ENCODE measurements around the gene NPTXR. TPM values are rescaled to one million over a fixed set of nuclear protein-coding genes. Genes with fewer than 3 reads are reported as not detected.

NPTXR gene
- total and polyA plus RNA-seq, 2 donors (not counting 1 experiment from before 2014, with no cell fraction given), result 1.0 to 2.0 TPM

DNA sequence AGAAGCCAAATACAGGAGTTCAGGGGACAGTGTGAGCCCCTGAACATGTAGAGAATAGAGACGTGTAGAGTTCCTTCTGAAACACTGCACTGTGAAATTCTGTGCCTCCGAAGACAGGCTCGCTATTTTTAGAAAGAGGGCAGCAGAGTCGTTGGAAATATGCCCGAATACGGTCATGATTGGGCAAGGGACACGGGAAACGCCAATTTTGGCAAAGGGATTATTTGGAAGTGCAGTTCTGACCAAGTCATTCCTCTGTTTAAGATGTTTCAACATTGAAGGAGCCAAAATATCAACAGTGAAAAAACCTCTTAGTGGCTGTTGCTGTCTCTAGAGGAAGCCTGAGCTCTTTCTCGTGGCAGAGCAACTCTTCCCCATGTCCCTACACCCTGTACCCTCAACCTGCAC, 37.6 kb upstream of the NPTXR start:
- no peak overlapping the region for H3K9ac ChIP-seq (ENCODE audit: insufficient read depth, low read length)
- peak; percentile 55 to 97 for DNase-seq (ENCODE audit: low read depth in 2 of 2)
- no peaks in the 10 kb centered on the region for H3K36me3 ChIP-seq (ENCODE audit: control insufficient read depth, insufficient read depth, low read length)
- H3K27ac ChIP-seq (ENCODE audit: insufficient read depth, low read length), result no peak overlapping the region
- H3K4me1 ChIP-seq (ENCODE audit: control insufficient read depth, extremely low read depth, insufficient read depth, low read length), result peaks cover 12% of the 10 kb centered on the region
- peak overlapping the region in 2 of 4 experiments; percentile 23 to 29 for H3K4me3 ChIP-seq (replicated peaks in 1 of 4; ENCODE audit: control extremely low read depth in 1 of 4, insufficient read depth in 1 of 4, low read depth in 3 of 4, low read length in 4 of 4)
- no peaks in the 10 kb centered on the region for H3K79me2 ChIP-seq (ENCODE audit: control insufficient read depth, insufficient read depth, low read length)
- H2AFZ ChIP-seq (ENCODE audit: low read length), result no peak overlapping the region
- H4K20me1 ChIP-seq (ENCODE audit: control insufficient read depth, extremely low read depth, insufficient read depth, low read length), result no peaks in the 10 kb centered on the region
- H3K4me2 ChIP-seq (ENCODE audit: extremely low read depth, insufficient read depth, low read length), result peak overlapping the region; percentile 46
- H3K9me3 ChIP-seq (ENCODE audit: control insufficient read depth, insufficient read depth, low read depth, low read length), result no peaks in the 10 kb centered on the region
- H3K27me3 ChIP-seq (ENCODE audit: control insufficient read depth, insufficient read depth, low read length), result no peaks in the 10 kb centered on the region
- TF ChIP-seq EZH2 (IDR thresholded peaks at IDR 0.05; ENCODE audit: low read length, missing control alignments), result no peak
- TF ChIP-seq, protein P1, sequence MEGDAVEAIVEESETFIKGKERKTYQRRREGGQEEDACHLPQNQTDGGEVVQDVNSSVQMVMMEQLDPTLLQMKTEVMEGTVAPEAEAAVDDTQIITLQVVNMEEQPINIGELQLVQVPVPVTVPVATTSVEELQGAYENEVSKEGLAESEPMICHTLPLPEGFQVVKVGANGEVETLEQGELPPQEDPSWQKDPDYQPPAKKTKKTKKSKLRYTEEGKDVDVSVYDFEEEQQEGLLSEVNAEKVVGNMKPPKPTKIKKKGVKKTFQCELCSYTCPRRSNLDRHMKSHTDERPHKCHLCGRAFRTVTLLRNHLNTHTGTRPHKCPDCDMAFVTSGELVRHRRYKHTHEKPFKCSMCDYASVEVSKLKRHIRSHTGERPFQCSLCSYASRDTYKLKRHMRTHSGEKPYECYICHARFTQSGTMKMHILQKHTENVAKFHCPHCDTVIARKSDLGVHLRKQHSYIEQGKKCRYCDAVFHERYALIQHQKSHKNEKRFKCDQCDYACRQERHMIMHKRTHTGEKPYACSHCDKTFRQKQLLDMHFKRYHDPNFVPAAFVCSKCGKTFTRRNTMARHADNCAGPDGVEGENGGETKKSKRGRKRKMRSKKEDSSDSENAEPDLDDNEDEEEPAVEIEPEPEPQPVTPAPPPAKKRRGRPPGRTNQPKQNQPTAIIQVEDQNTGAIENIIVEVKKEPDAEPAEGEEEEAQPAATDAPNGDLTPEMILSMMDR (conservative IDR thresholded peaks at IDR 0.05 in 1 of 2, IDR thresholded peaks at IDR 0.05 in 1 of 2; ENCODE audit: low read depth in 1 of 2, low read length in 2 of 2), result no peak

DNA sequence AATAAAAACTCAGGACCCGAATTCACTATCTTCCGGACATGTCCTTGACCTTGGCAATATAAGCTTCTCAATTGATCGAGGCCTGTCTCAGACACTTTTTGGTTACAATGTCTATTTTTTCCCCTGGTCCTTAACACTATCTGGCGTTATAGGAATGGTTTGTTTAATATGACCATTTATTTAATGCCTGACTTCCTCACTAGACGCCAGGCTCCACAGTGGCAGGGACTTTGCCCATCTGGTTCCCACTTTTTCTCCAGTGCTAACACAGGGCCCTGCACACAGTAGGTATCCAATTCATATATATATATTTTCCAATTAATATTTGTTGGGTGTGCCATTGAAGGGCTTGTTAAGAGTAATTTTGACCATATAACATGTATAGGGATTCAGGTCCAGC, 36.1 kb upstream of the NPTXR start:
- peaks cover 4% of the 10 kb centered on the region for H3K27me3 ChIP-seq (ENCODE audit: control insufficient read depth, insufficient read depth, low read length)
- no peaks in the 10 kb centered on the region for H4K20me1 ChIP-seq (ENCODE audit: control insufficient read depth, extremely low read depth, insufficient read depth, low read length)
- H3K79me2 ChIP-seq (ENCODE audit: control insufficient read depth, insufficient read depth, low read length), result no peaks in the 10 kb centered on the region
- peaks cover 12% of the 10 kb centered on the region for H3K4me1 ChIP-seq (ENCODE audit: control insufficient read depth, extremely low read depth, insufficient read depth, low read length)
- H2AFZ ChIP-seq (ENCODE audit: low read length), result no peak overlapping the region
- no peak for DNase-seq (ENCODE audit: low read depth in 2 of 2)
- no peaks in the 10 kb centered on the region for H3K9me3 ChIP-seq (ENCODE audit: control insufficient read depth, insufficient read depth, low read depth, low read length)
- no peaks in the 10 kb centered on the region for H3K36me3 ChIP-seq (ENCODE audit: control insufficient read depth, insufficient read depth, low read length)
- H3K4me3 ChIP-seq (replicated peaks in 1 of 4; ENCODE audit: control extremely low read depth in 1 of 4, insufficient read depth in 1 of 4, low read depth in 3 of 4, low read length in 4 of 4), result no peak overlapping the region
- H3K27ac ChIP-seq (ENCODE audit: insufficient read depth, low read length), result no peak overlapping the region
- no peak overlapping the region for H3K4me2 ChIP-seq (ENCODE audit: extremely low read depth, insufficient read depth, low read length)
- H3K9ac ChIP-seq (ENCODE audit: insufficient read depth, low read length), result no peak overlapping the region
- TF ChIP-seq, protein P1 (conservative IDR thresholded peaks at IDR 0.05 in 1 of 2, IDR thresholded peaks at IDR 0.05 in 1 of 2; ENCODE audit: low read depth in 1 of 2, low read length in 2 of 2), result no peak
- no peak for TF ChIP-seq EZH2 (IDR thresholded peaks at IDR 0.05; ENCODE audit: low read length, missing control alignments)

GRCh38 chr22:38879108-38879729, 35.4 kb upstream of the NPTXR start:
- H3K27me3 ChIP-seq (ENCODE audit: control insufficient read depth, insufficient read depth, low read length), result peaks cover 8% of the 10 kb centered on the region
- H3K4me3 ChIP-seq (replicated peaks in 1 of 4; ENCODE audit: control extremely low read depth in 1 of 4, insufficient read depth in 1 of 4, low read depth in 3 of 4, low read length in 4 of 4), result no peak overlapping the region
- no peaks in the 10 kb centered on the region for H4K20me1 ChIP-seq (ENCODE audit: control insufficient read depth, extremely low read depth, insufficient read depth, low read length)
- DNase-seq (ENCODE audit: low read depth in 2 of 2), result no peak
- no peak overlapping the region for H3K4me2 ChIP-seq (ENCODE audit: extremely low read depth, insufficient read depth, low read length)
- no peaks in the 10 kb centered on the region for H3K79me2 ChIP-seq (ENCODE audit: control insufficient read depth, insufficient read depth, low read length)
- peaks cover 12% of the 10 kb centered on the region for H3K4me1 ChIP-seq (ENCODE audit: control insufficient read depth, extremely low read depth, insufficient read depth, low read length)
- TF ChIP-seq, protein P1 (conservative IDR thresholded peaks at IDR 0.05 in 1 of 2, IDR thresholded peaks at IDR 0.05 in 1 of 2; ENCODE audit: low read depth in 1 of 2, low read length in 2 of 2), result no peak
- TF ChIP-seq EZH2 (IDR thresholded peaks at IDR 0.05; ENCODE audit: low read length, missing control alignments), result no peak
- no peaks in the 10 kb centered on the region for H3K36me3 ChIP-seq (ENCODE audit: control insufficient read depth, insufficient read depth, low read length)
- H3K9ac ChIP-seq (ENCODE audit: insufficient read depth, low read length), result no peak overlapping the region
- H2AFZ ChIP-seq (ENCODE audit: low read length), result no peak overlapping the region
- no peak overlapping the region for H3K27ac ChIP-seq (ENCODE audit: insufficient read depth, low read length)
- no peaks in the 10 kb centered on the region for H3K9me3 ChIP-seq (ENCODE audit: control insufficient read depth, insufficient read depth, low read depth, low read length)
